A673 (cell line): ENCODE data around the gene CHRNB1.

ENCODE experiments used
- EZH2 ChIP-seq: fragments of 200-600 bp; sonication (generic); IDR thresholded peaks from 2 replicates; pipeline ENCODE4 v1.6.1; 2017; ENCODE audit warnings: borderline replicate concordance, low read depth, mild to moderate bottlenecking, mixed read lengths, antibody characterized with exemption, low read length; ENCODE audit not compliant: poor library complexity, severe bottlenecking
- TF ChIP-seq, protein P1 (sequence below): fragments of 300-800, 200-600 bp; sonication (generic); conservative IDR thresholded peaks from 2 replicates; pipeline ENCODE4 v1.5.1; 2017; ENCODE audit warnings: low read depth, mild to moderate bottlenecking, antibody characterized with exemption, low read length, moderate library complexity, mixed read lengths

DNA sequence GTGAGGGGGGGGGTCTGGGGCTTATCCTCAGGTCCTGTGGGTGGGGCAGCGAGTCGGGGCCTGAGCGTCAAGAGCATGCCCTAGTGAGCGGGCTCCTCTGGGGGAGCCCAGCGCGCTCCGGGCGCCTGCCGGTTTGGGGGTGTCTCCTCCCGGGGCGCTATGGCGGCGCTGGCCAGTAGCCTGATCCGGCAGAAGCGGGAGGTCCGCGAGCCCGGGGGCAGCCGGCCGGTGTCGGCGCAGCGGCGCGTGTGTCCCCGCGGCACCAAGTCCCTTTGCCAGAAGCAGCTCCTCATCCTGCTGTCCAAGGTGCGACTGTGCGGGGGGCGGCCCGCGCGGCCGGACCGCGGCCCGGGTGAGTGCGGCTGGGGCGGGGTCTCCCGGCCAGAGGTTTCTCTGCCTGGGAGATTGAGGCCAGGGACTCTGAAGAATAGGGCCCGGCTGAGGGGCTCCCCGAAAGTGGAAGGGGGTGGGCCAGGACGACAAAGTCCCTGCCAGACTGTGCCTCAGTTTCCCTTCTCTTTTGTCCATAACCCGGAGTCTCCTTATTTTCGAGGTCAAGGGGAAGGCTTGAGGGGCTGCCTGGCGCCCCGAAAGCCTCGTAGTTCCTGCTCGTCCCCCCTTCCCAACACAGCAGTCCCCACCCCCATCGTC, 5.3 kb upstream of the CHRNB1 start, which contains the start of gene FGF11:
- TF ChIP-seq, protein P1, sequence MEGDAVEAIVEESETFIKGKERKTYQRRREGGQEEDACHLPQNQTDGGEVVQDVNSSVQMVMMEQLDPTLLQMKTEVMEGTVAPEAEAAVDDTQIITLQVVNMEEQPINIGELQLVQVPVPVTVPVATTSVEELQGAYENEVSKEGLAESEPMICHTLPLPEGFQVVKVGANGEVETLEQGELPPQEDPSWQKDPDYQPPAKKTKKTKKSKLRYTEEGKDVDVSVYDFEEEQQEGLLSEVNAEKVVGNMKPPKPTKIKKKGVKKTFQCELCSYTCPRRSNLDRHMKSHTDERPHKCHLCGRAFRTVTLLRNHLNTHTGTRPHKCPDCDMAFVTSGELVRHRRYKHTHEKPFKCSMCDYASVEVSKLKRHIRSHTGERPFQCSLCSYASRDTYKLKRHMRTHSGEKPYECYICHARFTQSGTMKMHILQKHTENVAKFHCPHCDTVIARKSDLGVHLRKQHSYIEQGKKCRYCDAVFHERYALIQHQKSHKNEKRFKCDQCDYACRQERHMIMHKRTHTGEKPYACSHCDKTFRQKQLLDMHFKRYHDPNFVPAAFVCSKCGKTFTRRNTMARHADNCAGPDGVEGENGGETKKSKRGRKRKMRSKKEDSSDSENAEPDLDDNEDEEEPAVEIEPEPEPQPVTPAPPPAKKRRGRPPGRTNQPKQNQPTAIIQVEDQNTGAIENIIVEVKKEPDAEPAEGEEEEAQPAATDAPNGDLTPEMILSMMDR, result no peak
- no peak for TF ChIP-seq EZH2
